A673 (cell line): ENCODE measurements around the gene KRT77. TPM values are rescaled to one million over a fixed set of nuclear protein-coding genes. Genes with fewer than 3 reads are reported as not detected.

ENCODE experiments used
- BruUV-seq: library from RNA; stranded (reverse); fragments of 400-500 nt; replicated peaks from 2 replicates; lab custom pipeline; 2021; lab: Mats Ljungman, UMichigan
- CTCF ChIA-PET: fragments of 300-600 bp; sonication (Branson Sonifier 250); formaldehyde crosslinking; loops from one replicate; lab custom pipeline; 2022; ENCODE audit warnings: antibody characterized with exemption; lab: Charles Lee
- POLR2A ChIA-PET: fragments of 300-600 bp; sonication (Branson Sonifier 250); formaldehyde crosslinking; loops from one replicate; lab custom pipeline; 2022; ENCODE audit warnings: antibody characterized with exemption; ENCODE audit not compliant: low non-redundant PET; lab: Charles Lee
- DNase-seq: peaks from one replicate; pipeline ENCODE4 v3.0.0-alpha.2; 2015; ENCODE audit warnings: low spot score
- H3K27ac ChIP-seq: fragments of 200-600 bp; sonication (generic); 2 replicates; pipeline ENCODE4 v1.5.1; 2016; ENCODE audit warnings: mixed run types, low read depth, mild to moderate bottlenecking, mixed read lengths, antibody characterized with exemption, low read length; ENCODE audit not compliant: poor library complexity, severe bottlenecking
- H3K27me3 ChIP-seq: fragments of 200-600 bp; sonication (generic); replicated peaks from 2 replicates; pipeline ENCODE4 v1.6.1; 2017; ENCODE audit warnings: mixed run types, low read depth, mild to moderate bottlenecking, mixed read lengths, antibody characterized with exemption, low read length; ENCODE audit not compliant: insufficient read depth, poor library complexity
- H3K36me3 ChIP-seq: fragments of 200-600 bp; sonication (generic); 2 replicates; pipeline ENCODE4 v1.6.1; 2016; ENCODE audit warnings: mixed run types, mild to moderate bottlenecking, mixed read lengths, antibody characterized with exemption, low read length; ENCODE audit not compliant: insufficient read depth, poor library complexity, severe bottlenecking
- H3K4me1 ChIP-seq: fragments of 200-600 bp; sonication (generic); 2 replicates; pipeline ENCODE4 v1.6.1; 2017; ENCODE audit warnings: mixed run types, mild to moderate bottlenecking, mixed read lengths, antibody characterized with exemption, low read length; ENCODE audit not compliant: insufficient read depth, poor library complexity, severe bottlenecking
- H3K4me3 ChIP-seq: fragments of 200-600 bp; sonication (generic); 2 replicates; pipeline ENCODE4 v1.5.1; 2016; ENCODE audit warnings: low read depth, mixed run types, mild to moderate bottlenecking, mixed read lengths, low read length; ENCODE audit not compliant: poor library complexity, severe bottlenecking
- H3K9me3 ChIP-seq: fragments of 200-600 bp; sonication (generic); 2 replicates; pipeline ENCODE4 v1.6.1; 2016; ENCODE audit warnings: mixed run types, low read depth, mild to moderate bottlenecking, mixed read lengths, antibody characterized with exemption, low read length; ENCODE audit not compliant: poor library complexity, severe bottlenecking
- EZH2 ChIP-seq: fragments of 200-600 bp; sonication (generic); IDR thresholded peaks from 2 replicates; pipeline ENCODE4 v1.6.1; 2017; ENCODE audit warnings: borderline replicate concordance, low read depth, mild to moderate bottlenecking, mixed read lengths, antibody characterized with exemption, low read length; ENCODE audit not compliant: poor library complexity, severe bottlenecking
- intact Hi-C: fragments of 100-400 bp; cut with micrococcal nuclease; formaldehyde crosslinking; loops from one replicate; pipeline ENCODE4 v1.10.0; 2022; ENCODE audit not compliant: unreplicated experiment
- total RNA-seq: library from RNA; stranded (reverse); gene quantifications from 2 replicates; pipeline ENCODE4 v1.2.3, GENCODE V29; 2021
- TF ChIP-seq, protein P1 (sequence below): fragments of 300-800, 200-600 bp; sonication (generic); conservative IDR thresholded peaks from 2 replicates; pipeline ENCODE4 v1.5.1; 2017; ENCODE audit warnings: low read depth, mild to moderate bottlenecking, antibody characterized with exemption, low read length, moderate library complexity, mixed read lengths

The KRT77 gene
- total RNA-seq, 1 experiment from 2014 or later, result not detected

DNA sequence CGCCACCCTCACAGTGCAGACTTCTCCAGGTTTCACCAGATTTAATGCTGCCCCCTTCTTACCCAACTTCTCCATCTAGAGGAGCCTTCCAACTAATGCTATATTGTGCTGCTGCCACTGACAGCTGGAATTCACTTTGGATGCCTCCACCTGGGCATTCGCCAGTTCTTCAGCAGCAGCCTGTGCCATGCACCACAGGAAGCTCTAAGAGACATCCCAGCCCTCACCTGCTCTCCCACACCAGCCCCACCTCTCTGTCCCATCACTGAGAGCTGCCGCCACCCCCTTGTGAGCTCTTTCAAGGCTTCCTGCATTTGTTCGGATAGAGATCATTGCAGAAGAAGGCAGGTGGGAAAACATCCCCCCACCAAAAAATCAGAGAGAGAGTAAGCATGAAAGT is 46.7 kb downstream of the KRT77 start:
- no peaks in the 10 kb centered on the region for H3K27me3 ChIP-seq
- DNase-seq, result no peak
- intact Hi-C loops, result no loop called here
- H3K4me1 ChIP-seq, result no peaks in the 10 kb centered on the region
- TF ChIP-seq EZH2, result no peak
- TF ChIP-seq, protein P1, sequence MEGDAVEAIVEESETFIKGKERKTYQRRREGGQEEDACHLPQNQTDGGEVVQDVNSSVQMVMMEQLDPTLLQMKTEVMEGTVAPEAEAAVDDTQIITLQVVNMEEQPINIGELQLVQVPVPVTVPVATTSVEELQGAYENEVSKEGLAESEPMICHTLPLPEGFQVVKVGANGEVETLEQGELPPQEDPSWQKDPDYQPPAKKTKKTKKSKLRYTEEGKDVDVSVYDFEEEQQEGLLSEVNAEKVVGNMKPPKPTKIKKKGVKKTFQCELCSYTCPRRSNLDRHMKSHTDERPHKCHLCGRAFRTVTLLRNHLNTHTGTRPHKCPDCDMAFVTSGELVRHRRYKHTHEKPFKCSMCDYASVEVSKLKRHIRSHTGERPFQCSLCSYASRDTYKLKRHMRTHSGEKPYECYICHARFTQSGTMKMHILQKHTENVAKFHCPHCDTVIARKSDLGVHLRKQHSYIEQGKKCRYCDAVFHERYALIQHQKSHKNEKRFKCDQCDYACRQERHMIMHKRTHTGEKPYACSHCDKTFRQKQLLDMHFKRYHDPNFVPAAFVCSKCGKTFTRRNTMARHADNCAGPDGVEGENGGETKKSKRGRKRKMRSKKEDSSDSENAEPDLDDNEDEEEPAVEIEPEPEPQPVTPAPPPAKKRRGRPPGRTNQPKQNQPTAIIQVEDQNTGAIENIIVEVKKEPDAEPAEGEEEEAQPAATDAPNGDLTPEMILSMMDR, result no peak
- no peak overlapping the region for H3K4me3 ChIP-seq
- CTCF ChIA-PET, result no interaction called here
- POLR2A ChIA-PET, result no interaction called here
- no TSS peak for BruUV-seq
- no peaks in the 10 kb centered on the region for H3K36me3 ChIP-seq
- H3K9me3 ChIP-seq, result no peaks in the 10 kb centered on the region
- H3K27ac ChIP-seq, result no peak overlapping the region

GRCh38 chr12:52655720-52656124 is 47.6 kb downstream of the KRT77 start:
- no peak for DNase-seq
- Histone ChIP-seq H3K36me3 (no peaks in the 10 kb centered on the region), H3K4me3 (no peak overlapping the region), H3K4me1 (no peaks in the 10 kb centered on the region), H3K27ac (no peak overlapping the region), H3K9me3 (no peaks in the 10 kb centered on the region), H3K27me3 (no peaks in the 10 kb centered on the region)
- intact Hi-C loops, result no loop called here
- TF ChIP-seq, protein P1, result no peak
- no peak for TF ChIP-seq EZH2
- ChIA-PET CTCF (no interaction called here), POLR2A (no interaction called here)
- BruUV-seq, result no TSS peak

GRCh38 chr12:52655251-52655650 is 48.1 kb downstream of the KRT77 start:
- intact Hi-C loops, result no loop called here
- H3K4me1 ChIP-seq, result no peaks in the 10 kb centered on the region
- no peaks in the 10 kb centered on the region for H3K9me3 ChIP-seq
- H3K27me3 ChIP-seq, result no peaks in the 10 kb centered on the region
- H3K27ac ChIP-seq, result no peak overlapping the region
- BruUV-seq, result no TSS peak
- no peak for TF ChIP-seq EZH2
- TF ChIP-seq, protein P1, result no peak
- ChIA-PET CTCF (no interaction called here), POLR2A (no interaction called here)
- DNase-seq, result no peak
- no peak overlapping the region for H3K4me3 ChIP-seq
- no peaks in the 10 kb centered on the region for H3K36me3 ChIP-seq
